ENCODE data around the gene GPR161.
"Not testable (repeated sequence)": the region's sequence is repeated elsewhere in the genome, so short reads cannot be mapped to it uniquely, and the experiment has no call there.

GPR161 gene

DNA sequence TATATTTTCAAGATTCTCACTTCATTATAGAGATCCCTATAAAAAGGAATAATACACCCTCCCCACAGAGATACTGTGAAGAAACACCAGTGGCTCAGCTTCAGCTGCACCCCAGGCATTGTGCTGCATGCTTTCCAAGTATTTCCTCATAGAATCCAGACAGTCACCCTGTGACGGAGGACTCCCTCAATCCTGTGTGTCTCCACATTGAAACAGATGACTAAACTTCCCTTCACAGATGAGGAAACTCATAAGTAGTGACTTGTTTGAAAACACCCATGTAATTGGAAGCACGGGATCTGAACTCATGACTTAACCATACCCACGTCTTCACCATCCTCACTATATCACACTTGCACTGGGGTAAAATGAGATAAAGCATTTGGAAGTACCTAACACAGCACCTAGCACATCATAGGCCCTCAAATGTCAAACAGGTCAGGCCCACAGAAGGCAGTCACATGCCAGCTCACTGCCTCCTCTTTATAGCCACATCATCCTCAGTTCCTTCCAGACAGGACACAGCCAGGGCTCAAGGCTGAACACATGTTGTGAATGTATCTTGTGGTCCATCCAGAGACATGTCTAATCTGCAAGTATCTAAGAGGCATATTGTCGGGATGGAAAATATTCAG is 55.2 kb downstream of the GPR161 start:
- DNase-seq = no peak
- H3K9me3 ChIP-seq (ENCODE audit: control insufficient read depth, low read length) = no peaks in the 10 kb centered on the region
- H3K4me3 ChIP-seq (ENCODE audit: insufficient read depth, low read depth, low read length, poor library complexity, severe bottlenecking) = no peak overlapping the region
- H3K4me1 ChIP-seq (ENCODE audit: control insufficient read depth, insufficient read depth, low read length, poor library complexity, severe bottlenecking) = no peaks in the 10 kb centered on the region
- no peak overlapping the region for H3K27ac ChIP-seq (ENCODE audit: insufficient read depth, low read length, poor library complexity, severe bottlenecking)
- no peaks in the 10 kb centered on the region for H3K27me3 ChIP-seq (replicated peaks; ENCODE audit: control insufficient read depth, insufficient read depth, low read length, poor library complexity, severe bottlenecking)
- H3K36me3 ChIP-seq (ENCODE audit: control insufficient read depth, insufficient read depth, low read length) = peaks cover 4% of the 10 kb centered on the region

DNA sequence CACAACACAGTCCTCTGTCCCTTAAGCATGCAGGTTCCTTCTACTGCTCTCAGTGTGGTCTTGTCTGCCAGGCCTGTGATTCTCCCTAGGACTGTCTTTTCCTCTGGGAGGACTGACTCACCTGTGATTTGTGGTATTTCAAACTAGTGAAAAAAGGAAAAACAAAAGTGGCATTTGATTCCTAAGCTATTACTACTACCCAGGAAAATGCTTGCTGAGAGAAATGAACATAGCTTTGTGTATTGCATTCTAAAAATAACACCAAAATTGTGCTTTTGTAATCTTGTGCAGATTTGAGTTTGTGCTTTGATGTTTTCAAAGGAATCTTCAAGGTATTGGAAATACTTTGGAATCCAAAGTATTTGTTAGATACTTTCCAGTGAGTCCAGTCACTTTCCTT is 57.0 kb downstream of the GPR161 start:
- Histone ChIP-seq H3K9me3 (ENCODE audit: control insufficient read depth, low read length) (no peaks in the 10 kb centered on the region), H3K4me3 (ENCODE audit: insufficient read depth, low read depth, low read length, poor library complexity, severe bottlenecking) (no peak overlapping the region), H3K27ac (ENCODE audit: insufficient read depth, low read length, poor library complexity, severe bottlenecking) (no peak overlapping the region), H3K27me3 (replicated peaks; ENCODE audit: control insufficient read depth, insufficient read depth, low read length, poor library complexity, severe bottlenecking) (no peaks in the 10 kb centered on the region), H3K36me3 (ENCODE audit: control insufficient read depth, insufficient read depth, low read length) (peaks cover 6% of the 10 kb centered on the region), H3K4me1 (ENCODE audit: control insufficient read depth, insufficient read depth, low read length, poor library complexity, severe bottlenecking) (no peaks in the 10 kb centered on the region)
- no peak for DNase-seq

- Histone ChIP-seq H3K27ac (ENCODE audit: insufficient read depth, low read length, poor library complexity, severe bottlenecking) (no peak overlapping the region), H3K27me3 (replicated peaks; ENCODE audit: control insufficient read depth, insufficient read depth, low read length, poor library complexity, severe bottlenecking) (no peaks in the 10 kb centered on the region), H3K9me3 (ENCODE audit: control insufficient read depth, low read length) (no peaks in the 10 kb centered on the region), H3K4me1 (ENCODE audit: control insufficient read depth, insufficient read depth, low read length, poor library complexity, severe bottlenecking) (no peaks in the 10 kb centered on the region), H3K36me3 (ENCODE audit: control insufficient read depth, insufficient read depth, low read length) (peaks cover 51% of the 10 kb centered on the region), H3K4me3 (ENCODE audit: insufficient read depth, low read depth, low read length, poor library complexity, severe bottlenecking) (no peak overlapping the region)
- no peak for DNase-seq
Observed at GRCh38 chr1:168069384-168069783, 67.3 kb downstream of the GPR161 start.

GRCh38 chr1:168065506-168065905 is 71.2 kb downstream of the GPR161 start:
- no peak overlapping the region for H3K27ac ChIP-seq (ENCODE audit: insufficient read depth, low read length, poor library complexity, severe bottlenecking)
- H3K9me3 ChIP-seq (ENCODE audit: control insufficient read depth, low read length) = no peaks in the 10 kb centered on the region
- no peaks in the 10 kb centered on the region for H3K4me1 ChIP-seq (ENCODE audit: control insufficient read depth, insufficient read depth, low read length, poor library complexity, severe bottlenecking)
- H3K4me3 ChIP-seq (ENCODE audit: insufficient read depth, low read depth, low read length, poor library complexity, severe bottlenecking) = no peak overlapping the region
- DNase-seq = no peak
- peaks cover 37% of the 10 kb centered on the region for H3K36me3 ChIP-seq (ENCODE audit: control insufficient read depth, insufficient read depth, low read length)
- no peaks in the 10 kb centered on the region for H3K27me3 ChIP-seq (replicated peaks; ENCODE audit: control insufficient read depth, insufficient read depth, low read length, poor library complexity, severe bottlenecking)

GRCh38 chr1:168064216-168064615 is 72.5 kb downstream of the GPR161 start:
- Histone ChIP-seq H3K27me3 (replicated peaks; ENCODE audit: control insufficient read depth, insufficient read depth, low read length, poor library complexity, severe bottlenecking) (no peaks in the 10 kb centered on the region), H3K36me3 (ENCODE audit: control insufficient read depth, insufficient read depth, low read length) (peaks cover 26% of the 10 kb centered on the region), H3K4me1 (ENCODE audit: control insufficient read depth, insufficient read depth, low read length, poor library complexity, severe bottlenecking) (no peaks in the 10 kb centered on the region), H3K9me3 (ENCODE audit: control insufficient read depth, low read length) (no peaks in the 10 kb centered on the region), H3K27ac (ENCODE audit: insufficient read depth, low read length, poor library complexity, severe bottlenecking) (no peak overlapping the region), H3K4me3 (ENCODE audit: insufficient read depth, low read depth, low read length, poor library complexity, severe bottlenecking) (no peak overlapping the region)
- DNase-seq = no peak

DNA sequence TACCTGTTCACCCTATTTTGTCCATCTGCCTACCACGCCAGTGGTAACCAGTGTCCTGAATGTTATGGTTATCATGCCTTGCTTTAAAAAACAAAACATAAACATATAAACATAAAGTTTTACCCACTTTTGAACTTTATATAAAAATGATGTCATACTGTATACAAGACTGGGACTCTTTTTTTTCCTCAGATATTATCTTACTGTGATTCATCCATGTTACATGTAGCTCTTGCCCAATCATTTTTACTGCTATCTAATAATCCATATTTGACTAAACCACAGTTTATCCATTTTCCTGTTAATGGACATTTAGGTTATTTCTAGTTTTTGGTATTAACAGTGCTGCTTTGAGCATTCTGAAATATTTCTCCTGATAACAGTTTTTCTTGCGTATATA is 78.8 kb downstream of the GPR161 start:
- DNase-seq = no peak
- no peaks in the 10 kb centered on the region for H3K4me1 ChIP-seq (ENCODE audit: control insufficient read depth, insufficient read depth, low read length, poor library complexity, severe bottlenecking)
- no peak overlapping the region for H3K27ac ChIP-seq (ENCODE audit: insufficient read depth, low read length, poor library complexity, severe bottlenecking)
- no peak overlapping the region for H3K4me3 ChIP-seq (ENCODE audit: insufficient read depth, low read depth, low read length, poor library complexity, severe bottlenecking)
- no peaks in the 10 kb centered on the region for H3K36me3 ChIP-seq (ENCODE audit: control insufficient read depth, insufficient read depth, low read length)
- no peaks in the 10 kb centered on the region for H3K27me3 ChIP-seq (replicated peaks; ENCODE audit: control insufficient read depth, insufficient read depth, low read length, poor library complexity, severe bottlenecking)
- H3K9me3 ChIP-seq (ENCODE audit: control insufficient read depth, low read length) = no peaks in the 10 kb centered on the region

DNA sequence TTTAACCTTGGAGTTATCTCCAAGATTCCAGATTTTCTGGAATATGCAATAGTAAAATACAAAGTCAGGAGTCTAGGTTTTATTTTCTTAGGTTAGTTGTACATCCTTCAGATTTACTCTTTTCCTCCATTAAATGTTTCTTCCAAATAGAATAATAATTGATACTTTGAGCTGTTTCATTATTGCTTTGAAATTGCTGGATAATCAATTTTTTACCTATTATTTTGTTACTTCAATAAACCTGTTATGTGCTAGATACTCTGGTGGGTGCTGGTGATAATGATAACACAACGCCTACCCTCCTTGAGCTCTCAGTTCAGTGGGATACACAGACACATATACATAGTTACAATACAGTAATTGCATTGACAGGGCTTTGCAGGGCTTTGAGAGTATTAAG is 79.4 kb downstream of the GPR161 start:
- no peaks in the 10 kb centered on the region for H3K9me3 ChIP-seq (ENCODE audit: control insufficient read depth, low read length)
- no peak overlapping the region for H3K4me3 ChIP-seq (ENCODE audit: insufficient read depth, low read depth, low read length, poor library complexity, severe bottlenecking)
- H3K27ac ChIP-seq (ENCODE audit: insufficient read depth, low read length, poor library complexity, severe bottlenecking) = no peak overlapping the region
- H3K36me3 ChIP-seq (ENCODE audit: control insufficient read depth, insufficient read depth, low read length) = no peaks in the 10 kb centered on the region
- H3K4me1 ChIP-seq (ENCODE audit: control insufficient read depth, insufficient read depth, low read length, poor library complexity, severe bottlenecking) = no peaks in the 10 kb centered on the region
- no peak for DNase-seq
- no peaks in the 10 kb centered on the region for H3K27me3 ChIP-seq (replicated peaks; ENCODE audit: control insufficient read depth, insufficient read depth, low read length, poor library complexity, severe bottlenecking)

- not testable (repeated sequence) for H3K36me3 ChIP-seq (ENCODE audit: control insufficient read depth, insufficient read depth, low read length); H3K4me3 ChIP-seq (ENCODE audit: insufficient read depth, low read depth, low read length, poor library complexity, severe bottlenecking); H3K4me1 ChIP-seq (ENCODE audit: control insufficient read depth, insufficient read depth, low read length, poor library complexity, severe bottlenecking); H3K27ac ChIP-seq (ENCODE audit: insufficient read depth, low read length, poor library complexity, severe bottlenecking); H3K9me3 ChIP-seq (ENCODE audit: control insufficient read depth, low read length); H3K27me3 ChIP-seq (replicated peaks; ENCODE audit: control insufficient read depth, insufficient read depth, low read length, poor library complexity, severe bottlenecking); DNase-seq
Observed at GRCh38 chr1:168056152-168056551, 80.6 kb downstream of the GPR161 start.

DNA sequence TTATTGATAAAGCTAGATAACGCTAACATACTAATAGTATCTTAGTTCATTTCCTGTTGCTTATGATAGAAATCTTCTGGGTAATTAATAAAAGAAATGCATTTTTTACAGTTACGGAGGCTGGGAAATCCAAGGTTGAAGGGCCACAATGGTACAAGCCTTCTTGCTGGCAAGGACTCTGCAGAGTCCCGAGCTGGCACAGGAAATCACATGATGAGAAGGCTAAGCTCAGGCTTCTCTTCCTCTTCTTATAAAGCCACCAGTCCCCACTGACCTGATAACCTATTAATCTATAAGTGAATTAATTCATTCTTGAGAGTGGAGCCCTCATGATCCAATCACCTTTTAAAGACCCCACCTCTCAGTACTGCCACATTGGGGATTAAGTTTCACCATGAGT is 82.6 kb downstream of the GPR161 start:
- Histone ChIP-seq H3K27me3 (replicated peaks; ENCODE audit: control insufficient read depth, insufficient read depth, low read length, poor library complexity, severe bottlenecking) (no peaks in the 10 kb centered on the region), H3K9me3 (ENCODE audit: control insufficient read depth, low read length) (no peaks in the 10 kb centered on the region), H3K4me1 (ENCODE audit: control insufficient read depth, insufficient read depth, low read length, poor library complexity, severe bottlenecking) (no peaks in the 10 kb centered on the region), H3K4me3 (ENCODE audit: insufficient read depth, low read depth, low read length, poor library complexity, severe bottlenecking) (no peak overlapping the region), H3K27ac (ENCODE audit: insufficient read depth, low read length, poor library complexity, severe bottlenecking) (no peak overlapping the region), H3K36me3 (ENCODE audit: control insufficient read depth, insufficient read depth, low read length) (peaks cover 3% of the 10 kb centered on the region)
- no peak for DNase-seq

DNA sequence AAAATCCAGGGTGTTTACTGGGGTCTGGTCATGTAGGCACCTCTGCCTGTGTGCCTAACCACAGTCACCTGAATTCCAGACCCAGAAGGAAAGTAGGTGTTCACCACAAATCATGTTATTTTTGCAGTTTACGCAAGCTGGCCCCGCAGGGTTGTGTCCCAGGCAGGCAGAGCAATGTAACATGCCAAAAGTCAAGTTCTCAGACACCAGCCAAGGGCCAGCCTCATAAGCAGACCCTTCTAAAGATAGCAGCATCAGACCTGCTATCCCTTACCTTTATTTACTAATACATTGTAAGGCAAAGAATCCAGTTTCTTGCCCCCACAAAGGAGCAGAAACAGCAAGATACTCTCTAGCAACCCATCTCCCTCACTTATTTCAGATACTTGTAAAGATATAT is 83.0 kb downstream of the GPR161 start:
- DNase-seq = no peak
- Histone ChIP-seq H3K36me3 (ENCODE audit: control insufficient read depth, insufficient read depth, low read length) (peaks cover 3% of the 10 kb centered on the region), H3K27ac (ENCODE audit: insufficient read depth, low read length, poor library complexity, severe bottlenecking) (no peak overlapping the region), H3K4me3 (ENCODE audit: insufficient read depth, low read depth, low read length, poor library complexity, severe bottlenecking) (no peak overlapping the region), H3K9me3 (ENCODE audit: control insufficient read depth, low read length) (no peaks in the 10 kb centered on the region), H3K27me3 (replicated peaks; ENCODE audit: control insufficient read depth, insufficient read depth, low read length, poor library complexity, severe bottlenecking) (no peaks in the 10 kb centered on the region), H3K4me1 (ENCODE audit: control insufficient read depth, insufficient read depth, low read length, poor library complexity, severe bottlenecking) (no peaks in the 10 kb centered on the region)

All from effector memory CD4-positive, alpha-beta T cell (primary cell).